Skeletal muscle cell (primary cell): ENCODE results near the gene KRT32.

Experiments
- DNase-seq: peaks from one replicate; pipeline ENCODE4 v3.0.0-alpha.2; 2010; ENCODE audit warnings: low read depth
- H3K4me3 ChIP-seq: 2 replicates; pipeline ENCODE4 v1.5.1; 2011; ENCODE audit warnings: low read depth, mild to moderate bottlenecking, control low read depth, low read length, moderate library complexity

The KRT32 gene

DNA sequence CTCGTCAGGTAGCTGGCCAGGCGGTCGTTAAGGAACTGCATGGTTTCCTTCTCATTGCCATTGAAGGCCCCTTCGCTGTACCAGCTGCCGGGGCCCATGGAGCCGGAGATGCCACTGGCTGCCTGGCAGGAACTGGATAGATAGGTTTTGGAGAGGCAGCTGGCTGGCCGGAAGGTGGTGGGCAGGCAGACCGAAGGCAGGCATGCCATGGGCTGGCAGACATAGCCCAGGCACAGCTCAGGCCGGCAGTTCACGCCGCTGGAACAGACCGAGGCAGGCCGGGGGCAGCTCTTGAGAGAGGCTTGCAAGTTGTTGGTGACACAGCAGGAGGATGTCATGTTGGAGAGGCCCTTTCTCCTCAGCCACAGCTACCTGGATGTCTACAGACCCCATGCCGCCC is at the start of gene KRT32:
Gene KRT32, minus strand, starts transcription at position 399 of the 400 bp plus-strand sequence. Its CDS starts 61 bp downstream, at position 338.
- DNase-seq, result no peak
- no peak within 1 kb of the TSS for H3K4me3 ChIP-seq

DNA sequence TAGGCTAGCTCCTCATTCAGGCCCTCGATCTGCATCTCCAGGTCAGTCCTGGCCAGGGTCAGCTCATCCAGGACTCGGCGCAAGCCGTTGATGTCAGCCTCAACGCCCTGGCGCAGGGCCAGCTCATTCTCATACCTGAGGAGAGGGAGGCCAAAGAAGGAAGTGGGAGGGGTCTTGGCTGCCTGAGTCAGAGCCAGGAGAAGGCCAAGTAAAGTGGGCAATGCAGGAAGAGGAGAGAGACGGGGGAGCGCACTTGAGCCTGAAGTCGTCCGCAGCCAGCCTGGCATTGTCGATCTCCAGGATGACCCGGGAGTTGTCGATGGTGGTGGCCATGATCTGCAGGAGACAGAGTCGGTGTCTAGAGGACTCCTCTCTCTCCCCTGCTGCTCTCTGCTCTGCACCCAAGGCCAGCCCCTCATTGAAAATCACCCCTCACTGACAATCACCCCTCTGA is 49.7 kb upstream of the KRT32 start:
- no peak for DNase-seq
- no peak overlapping the region for H3K4me3 ChIP-seq

DNA sequence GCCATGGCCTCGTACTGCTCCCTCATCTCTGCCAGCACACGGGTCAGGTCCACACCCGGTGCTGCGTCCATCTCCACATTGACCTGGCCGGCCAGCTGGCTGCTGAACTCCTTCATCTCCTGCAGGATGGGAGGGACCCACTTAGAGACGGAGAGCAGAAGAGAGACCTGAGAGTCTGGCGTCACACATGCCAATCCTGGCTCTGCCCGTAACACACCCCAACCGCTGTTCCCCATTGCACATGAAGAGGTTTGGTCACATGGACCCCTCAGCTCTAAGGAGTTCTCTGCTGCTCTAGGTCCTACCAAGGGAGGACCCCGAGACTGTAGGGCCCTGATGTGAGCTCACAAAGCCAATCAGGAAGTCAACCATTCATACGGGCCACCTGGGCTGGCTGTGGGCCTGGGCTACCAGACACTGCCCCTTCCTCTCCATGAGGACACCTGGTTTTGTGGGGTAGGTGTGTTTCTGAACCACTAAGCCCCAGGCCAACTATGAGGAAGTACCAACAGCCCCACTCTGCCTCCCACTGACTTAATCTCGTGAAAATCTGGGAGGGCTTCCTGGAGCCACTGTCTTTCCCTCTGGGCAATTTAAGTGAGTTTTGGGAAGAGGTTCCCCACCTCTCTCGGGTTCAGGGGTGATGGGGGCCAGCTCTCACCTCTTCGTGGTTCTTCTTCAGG is 49.1 kb upstream of the KRT32 start:
- no peak overlapping the region for H3K4me3 ChIP-seq
- DNase-seq, result no peak

DNA sequence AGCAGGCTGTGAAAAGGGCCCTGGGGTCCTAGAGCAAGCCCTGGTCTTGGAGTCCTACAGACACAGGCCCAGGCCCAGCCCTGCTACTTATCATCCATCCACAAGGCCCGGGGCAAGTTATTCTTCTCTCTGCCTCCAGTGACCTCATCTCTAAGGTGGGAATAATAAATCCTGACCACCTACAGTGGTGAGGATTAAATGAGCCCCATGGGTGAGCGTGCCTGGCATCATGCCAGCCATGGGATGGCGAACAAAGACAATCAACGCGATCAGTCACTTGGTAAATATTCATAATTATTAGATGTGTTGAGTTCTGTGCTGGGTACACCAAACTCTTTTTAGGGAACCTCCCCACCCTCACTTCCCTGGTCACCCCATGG is 46.0 kb upstream of the KRT32 start:
- H3K4me3 ChIP-seq, result no peak overlapping the region
- DNase-seq, result no peak

DNA sequence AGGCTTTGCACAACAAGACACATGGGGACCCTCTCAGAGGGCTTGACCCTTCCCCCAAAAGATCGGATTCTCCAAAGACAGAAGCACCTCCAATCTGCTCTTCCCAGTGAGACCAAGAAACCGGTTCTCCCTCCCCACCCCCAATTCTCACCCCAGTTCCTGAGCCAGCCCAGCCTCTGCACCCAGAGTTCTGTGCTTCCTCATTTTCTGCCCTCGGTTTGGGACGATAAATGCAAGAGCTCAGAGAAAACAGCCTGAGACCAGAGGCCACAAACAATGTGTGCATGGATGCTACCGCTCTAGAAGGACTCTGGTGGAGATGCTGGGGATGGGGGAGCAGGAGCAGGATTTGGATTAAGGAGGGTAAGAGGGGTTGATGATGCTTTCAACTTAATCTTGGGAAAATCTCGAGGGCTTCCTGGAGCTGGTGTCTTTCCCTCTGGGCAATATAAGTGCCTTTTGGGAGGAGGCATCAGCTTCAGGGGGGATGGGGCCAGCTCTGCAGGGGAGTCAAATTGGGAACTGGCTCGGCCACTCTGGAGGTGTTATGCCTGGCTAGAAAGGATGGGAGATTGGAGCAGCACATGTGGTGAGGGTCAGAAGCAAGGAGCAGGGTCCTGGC is 45.5 kb upstream of the KRT32 start:
- DNase-seq, result no peak
- H3K4me3 ChIP-seq, result no peak overlapping the region

DNA sequence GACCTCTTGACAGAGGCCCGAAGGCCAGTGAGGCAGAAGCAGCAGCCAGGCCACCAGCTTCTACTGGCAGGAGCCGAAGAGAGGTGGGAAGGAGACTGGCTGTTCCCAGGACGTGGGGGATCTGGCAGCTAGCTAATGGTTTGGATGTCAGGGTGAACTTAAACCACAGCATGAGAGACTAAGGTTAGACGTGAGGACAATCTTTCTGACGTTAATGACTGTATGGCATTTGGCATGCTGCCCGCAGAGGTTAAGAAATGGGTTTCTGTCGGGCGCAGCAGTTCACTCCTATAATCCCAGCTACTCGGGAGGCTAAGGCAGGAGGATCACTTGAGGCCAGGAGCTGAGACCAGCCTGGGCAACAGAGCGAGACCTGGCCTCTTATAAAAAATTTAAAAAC is 44.5 kb upstream of the KRT32 start:
- DNase-seq, result no peak
- no peak overlapping the region for H3K4me3 ChIP-seq

DNA sequence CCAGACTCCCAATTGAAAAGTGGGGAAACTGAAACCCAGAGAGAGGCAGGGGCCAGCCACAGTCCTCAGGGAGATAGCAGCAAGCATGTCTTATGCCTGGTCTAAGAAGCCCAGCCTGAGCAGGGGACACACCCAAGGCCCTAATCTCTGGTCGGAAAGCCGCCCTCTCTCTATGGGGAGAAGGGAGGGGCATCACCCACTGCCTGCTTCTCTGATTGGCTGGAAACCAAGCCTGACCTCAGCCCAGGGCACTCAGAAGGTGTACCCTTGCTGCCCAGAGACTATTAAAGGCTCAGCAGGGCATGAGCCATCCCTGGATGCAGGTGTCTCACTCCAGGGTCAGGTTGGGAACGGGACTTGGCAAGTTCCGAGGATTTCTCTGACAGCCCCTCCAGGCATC is 43.9 kb upstream of the KRT32 start:
- DNase-seq, result no peak
- H3K4me3 ChIP-seq, result no peak overlapping the region

DNA sequence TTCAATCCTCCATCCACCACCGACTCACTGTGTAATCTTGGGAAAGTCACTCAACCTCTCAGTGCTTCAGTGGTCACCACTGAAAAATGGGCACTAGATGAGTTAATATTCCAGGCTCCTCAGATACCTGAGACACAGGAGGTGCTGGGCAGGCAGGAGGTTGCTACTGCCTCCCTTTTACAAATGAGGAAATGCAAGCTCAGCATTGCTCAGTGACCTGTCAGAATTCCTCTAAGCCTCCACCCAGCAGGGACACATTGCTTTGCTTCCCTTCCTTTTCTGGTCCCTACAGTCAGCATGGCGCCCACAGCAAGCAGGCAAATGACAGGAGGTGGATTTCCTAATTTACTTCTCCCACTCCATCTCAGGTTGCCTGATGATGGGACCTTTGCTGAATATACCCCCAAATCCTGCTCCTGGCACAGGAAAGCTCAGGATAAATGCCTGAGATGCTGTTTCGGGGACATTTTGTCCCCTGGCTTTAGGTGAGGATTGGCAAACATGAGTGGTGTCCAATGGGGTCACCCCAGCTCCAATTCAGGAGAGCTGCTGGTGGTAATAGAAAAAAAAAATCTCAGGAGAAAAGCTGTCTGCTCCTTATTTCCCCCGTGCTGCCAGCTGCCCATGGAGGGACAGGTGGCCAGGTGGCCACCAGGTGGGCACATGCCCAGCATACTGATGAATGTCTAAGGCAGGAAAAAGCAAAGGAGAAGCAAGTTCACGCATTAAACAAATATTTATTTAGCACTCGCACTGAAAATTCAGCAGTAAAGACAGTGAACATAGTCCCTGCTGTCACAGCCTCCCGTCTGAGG is 43.3 kb upstream of the KRT32 start:
- DNase-seq, result no peak
- H3K4me3 ChIP-seq, result no peak overlapping the region

DNA sequence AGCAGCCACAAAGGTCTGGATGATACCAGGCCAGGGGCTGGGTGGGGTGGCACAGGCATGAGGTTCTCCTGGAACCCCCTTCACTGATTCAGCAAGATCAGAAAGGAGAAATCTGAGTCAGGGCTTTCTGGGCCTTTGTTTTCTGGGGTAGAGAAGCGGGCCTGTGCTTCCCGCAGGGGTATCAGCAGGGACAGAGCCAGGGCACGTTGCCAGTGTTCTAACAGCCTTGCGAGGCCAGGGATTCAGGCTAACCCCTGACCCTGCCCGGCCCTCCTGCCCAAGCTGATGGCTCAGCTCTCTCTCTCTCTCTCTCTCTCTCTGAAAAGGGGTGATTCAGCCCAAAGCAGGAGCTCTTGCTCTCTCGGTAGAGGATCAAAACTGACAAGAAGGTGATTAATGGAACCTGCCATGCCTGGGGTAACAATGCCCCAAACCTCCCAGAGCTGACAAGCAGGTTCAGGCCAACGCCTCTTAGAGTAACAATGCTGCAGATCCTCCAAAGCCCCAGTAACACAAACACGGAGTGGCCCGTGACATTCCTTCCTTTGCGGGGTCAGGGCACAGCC is 40.2 kb upstream of the KRT32 start:
- DNase-seq, result no peak

DNA sequence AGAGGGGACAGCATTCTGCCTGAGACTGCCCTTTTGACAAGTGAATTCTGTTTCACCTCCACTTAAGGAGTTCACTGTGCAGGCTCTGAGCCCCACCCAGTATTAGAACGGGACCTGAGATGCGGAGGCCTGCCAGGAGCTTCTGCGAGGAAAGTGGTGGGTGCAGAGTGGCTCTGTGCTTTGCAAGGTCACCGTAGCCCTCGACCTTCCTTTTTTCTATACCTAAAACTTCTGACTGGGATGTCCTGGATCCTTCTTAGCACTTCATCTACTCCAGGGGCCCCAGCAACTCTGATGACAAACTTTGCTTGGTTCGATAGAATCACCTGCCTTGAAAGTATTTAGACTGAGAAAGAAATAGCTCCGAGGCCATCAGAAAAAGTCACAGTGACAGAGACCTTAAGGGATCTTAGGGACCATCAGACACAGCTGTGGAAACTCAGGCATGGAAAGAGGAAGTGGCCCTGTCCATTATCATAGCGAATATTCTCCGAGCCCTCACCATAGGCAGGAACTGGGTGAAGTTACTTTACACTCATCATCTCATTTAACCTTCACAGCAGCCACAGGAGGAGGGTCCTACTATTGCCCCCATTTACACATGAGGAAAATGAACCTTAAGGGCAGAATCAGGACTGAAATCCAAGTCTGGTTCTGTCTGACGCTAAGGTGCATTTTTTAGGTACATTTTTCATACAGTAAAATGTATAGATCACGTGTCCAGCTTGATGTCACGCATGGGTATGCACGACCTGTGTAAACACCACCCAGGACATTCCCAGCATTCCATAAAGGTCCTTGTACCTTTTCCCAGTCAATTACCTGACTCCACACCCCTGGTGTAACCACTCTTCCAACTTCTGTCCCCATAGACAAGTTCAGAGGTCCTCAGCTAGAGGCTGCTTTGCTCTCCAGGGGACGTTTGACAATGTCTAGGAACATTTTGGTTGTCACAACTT is 38.9 kb upstream of the KRT32 start:
- no peak overlapping the region for H3K4me3 ChIP-seq
- no peak for DNase-seq

More for the DNA sequence above, 40.2 kb upstream of the KRT32 start:
- no peak overlapping the region for H3K4me3 ChIP-seq

DNA sequence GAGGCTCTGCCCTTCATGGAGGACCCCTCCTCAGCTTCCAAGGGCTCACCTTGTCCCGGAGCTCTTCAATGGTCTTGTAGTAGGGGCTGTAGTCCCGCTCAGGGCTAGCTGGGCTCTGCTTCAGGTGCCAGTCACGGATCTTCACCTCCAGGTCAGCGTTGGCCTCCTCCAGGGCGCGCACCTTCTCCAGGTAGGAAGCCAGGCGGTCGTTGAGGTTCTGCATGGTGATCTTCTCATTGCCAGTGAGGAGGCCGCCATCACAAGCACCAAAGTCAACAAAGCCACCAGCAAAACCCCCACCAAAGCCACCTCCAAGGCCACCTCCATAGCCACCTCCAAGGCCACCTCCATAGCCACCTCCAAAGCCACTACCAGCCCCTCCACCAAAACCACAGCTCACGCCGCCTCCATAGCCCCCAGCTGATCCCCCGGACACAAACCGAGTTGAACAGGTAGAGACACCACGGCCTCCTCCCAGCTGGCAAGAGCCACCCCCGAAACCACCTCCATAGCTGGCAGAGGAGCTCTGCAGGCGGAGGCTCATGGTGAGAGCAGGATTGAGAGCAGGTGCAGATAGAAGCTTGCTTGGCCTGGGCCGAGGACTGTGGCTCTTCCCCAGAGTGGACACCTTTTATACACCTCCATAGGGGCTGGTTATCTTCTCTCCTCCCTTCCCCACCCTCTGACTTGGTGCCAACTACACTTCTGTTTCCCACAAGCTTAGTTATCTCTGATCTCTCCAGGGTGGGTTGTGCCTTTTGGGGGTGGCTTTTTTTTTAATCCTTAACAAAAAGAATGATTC is 38.0 kb upstream of the KRT32 start, which contains the start of gene KRT13:
Gene KRT13, minus strand, starts transcription at position 606 of the 802 bp plus-strand sequence. Its CDS starts 62 bp downstream, at position 544.
- no peak for DNase-seq
- H3K4me3 ChIP-seq, result no peak within 1 kb of the TSS

DNA sequence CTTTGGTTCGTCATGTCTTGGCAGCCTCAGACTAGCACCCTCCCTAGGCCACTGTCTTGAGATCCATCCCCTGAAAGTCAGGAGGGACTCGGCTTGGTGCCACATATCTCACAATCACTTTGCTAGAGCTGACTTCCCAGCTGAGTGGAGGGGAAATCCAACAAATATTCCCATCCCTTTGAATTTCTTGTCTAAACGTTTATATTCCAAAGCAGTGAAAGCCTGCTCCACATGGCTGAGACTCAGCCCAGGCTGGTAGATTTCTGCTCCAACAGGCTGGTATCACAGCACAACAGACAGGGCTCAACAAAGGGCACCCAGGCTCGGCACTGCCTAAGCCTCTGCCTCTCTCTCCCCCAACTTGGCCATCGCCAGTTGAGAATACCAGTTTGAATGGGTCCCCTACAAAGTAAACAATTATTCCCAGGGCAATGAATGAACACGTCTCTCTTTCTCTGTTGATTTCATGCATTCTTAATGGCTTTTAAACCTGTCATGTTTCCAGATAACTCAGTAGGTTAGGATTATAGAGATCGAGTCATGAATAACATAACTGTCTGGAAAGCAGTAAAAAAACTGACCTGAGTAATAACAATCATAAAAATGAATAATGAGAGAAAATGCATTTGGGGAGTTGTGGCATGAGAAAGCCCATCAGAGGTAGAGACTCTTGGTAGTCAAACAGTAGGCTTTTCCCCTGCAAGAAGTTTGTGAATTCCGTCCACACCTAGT is 37.2 kb upstream of the KRT32 start:
- H3K4me3 ChIP-seq, result no peak overlapping the region
- no peak for DNase-seq

DNA sequence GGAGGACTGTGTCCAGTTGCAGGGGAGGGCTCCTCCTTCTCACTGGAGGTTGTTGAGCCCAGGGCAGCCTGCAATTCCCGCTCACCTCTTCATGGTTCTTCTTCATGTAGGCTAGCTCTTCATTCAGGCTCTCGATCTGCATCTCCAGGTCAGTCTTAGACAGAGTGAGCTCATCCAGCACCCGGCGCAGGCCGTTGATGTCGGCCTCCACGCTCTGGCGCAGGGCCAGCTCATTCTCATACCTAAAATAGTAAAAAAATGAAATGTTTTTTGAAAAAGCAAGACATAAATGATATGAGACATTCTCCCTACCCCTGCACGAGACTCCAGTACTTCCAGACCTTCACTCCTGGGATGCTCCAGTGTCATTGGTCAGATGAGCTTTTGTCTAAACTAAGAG is 36.0 kb upstream of the KRT32 start:
- DNase-seq, result no peak
- H3K4me3 ChIP-seq, result no peak overlapping the region

DNA sequence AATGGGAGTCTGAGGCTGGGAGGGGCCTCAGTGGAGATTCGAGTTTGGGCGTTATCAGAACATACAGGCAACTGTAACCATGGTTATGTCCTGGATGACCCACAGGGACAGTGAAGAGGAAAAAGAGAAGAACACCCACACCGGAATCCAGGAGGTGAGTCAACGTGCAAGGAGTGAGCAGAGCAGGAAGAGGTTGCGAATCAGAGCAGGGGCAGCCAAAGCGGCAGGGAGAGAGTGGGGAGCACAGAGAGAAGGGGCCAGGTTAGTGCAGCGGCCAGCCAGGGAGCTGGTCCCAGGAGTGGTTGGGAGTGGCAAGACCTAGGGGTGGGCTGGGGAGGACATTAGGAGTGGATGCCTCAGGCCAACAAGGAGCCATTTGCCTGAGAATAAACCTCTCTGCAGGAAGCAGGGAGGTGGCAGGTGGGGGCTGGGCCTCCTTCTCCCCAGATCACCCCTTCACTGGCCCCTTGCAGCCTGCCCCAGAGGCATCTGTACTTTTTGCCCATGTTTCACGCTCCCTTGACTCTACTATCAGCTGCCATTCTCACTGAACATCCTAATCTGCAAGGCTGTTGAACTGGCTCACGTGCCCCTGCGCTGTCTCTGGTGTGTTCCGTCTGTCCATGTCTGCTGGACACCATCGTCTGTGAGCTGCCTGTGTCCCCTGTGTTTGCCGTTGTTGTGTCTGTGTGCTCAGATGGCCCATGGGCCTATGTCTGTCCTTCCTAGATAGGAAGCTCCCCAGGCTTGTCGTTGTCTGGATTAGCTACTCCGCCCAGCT is 33.1 kb upstream of the KRT32 start:
- no peak overlapping the region for H3K4me3 ChIP-seq
- DNase-seq, result no peak

DNA sequence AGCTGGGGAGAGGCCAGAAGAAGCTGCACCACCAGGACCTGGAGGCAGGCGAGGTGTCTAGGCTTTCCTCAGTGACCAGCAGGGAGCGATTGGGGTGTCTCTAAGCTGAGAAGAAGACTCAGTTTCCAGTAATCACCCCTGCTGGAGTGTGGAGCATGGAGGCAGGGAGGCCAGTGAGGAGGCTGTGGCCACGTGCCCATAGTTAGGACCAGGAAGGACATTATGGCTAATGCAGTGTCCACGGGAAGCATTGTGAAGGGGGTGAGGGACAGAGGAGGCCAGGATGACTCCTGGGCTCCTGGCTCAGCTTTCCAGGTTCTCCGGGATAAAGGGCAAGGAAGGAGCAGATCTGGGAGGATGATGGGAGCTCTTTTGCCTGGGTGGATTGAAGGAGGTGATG is 32.5 kb upstream of the KRT32 start:
- DNase-seq, result no peak
- no peak overlapping the region for H3K4me3 ChIP-seq

DNA sequence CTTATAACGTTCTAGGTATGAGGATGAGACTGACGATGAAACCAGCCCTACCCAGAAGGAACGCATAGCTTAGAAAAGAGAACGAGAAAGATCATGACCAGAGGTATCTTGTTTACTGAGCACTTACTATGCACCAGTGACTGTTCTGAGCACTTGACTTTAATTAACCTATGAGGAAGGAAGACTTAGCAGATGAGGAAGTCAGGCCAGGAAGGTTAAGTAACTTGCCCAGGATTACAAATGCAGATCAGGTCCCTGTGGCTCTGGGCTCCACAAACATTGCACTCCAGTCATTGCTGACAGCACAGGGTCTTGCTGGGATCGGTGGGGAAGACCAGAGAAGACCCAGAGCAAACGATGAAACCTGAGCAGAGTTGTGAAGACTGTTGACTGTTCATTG is 31.1 kb upstream of the KRT32 start:
- no peak overlapping the region for H3K4me3 ChIP-seq
- no peak for DNase-seq
